Measurements from ENCODE around the gene HYKK.

The HYKK gene

GRCh38 chr15:78542647-78543046, 35.3 kb downstream of the HYKK start:
- TF ChIP-seq ZFP3 (CRISPR knock-in tag; IDR thresholded peaks at IDR 0.05) (no peak), CSRNP3 (CRISPR knock-in tag; IDR thresholded peaks at IDR 0.05) (no peak), ZFP30 (CRISPR knock-in tag; IDR thresholded peaks at IDR 0.05) (no peak), OSR1 (CRISPR knock-in tag; IDR thresholded peaks at IDR 0.05) (no peak), ISL1 (CRISPR knock-in tag; IDR thresholded peaks at IDR 0.05) (no peak), POU6F1 (CRISPR knock-in tag; IDR thresholded peaks at IDR 0.05; ENCODE audit: borderline replicate concordance, low read depth) (no peak), TSHZ2 (CRISPR knock-in tag; IDR thresholded peaks at IDR 0.05) (no peak)
- no peak for ATAC-seq

- TF ChIP-seq CSRNP3 (CRISPR knock-in tag; IDR thresholded peaks at IDR 0.05) (no peak), OSR1 (CRISPR knock-in tag; IDR thresholded peaks at IDR 0.05) (no peak), ARNTL (CRISPR knock-in tag; IDR thresholded peaks at IDR 0.05; ENCODE audit: borderline replicate concordance, low read depth) (no peak), ISL1 (CRISPR knock-in tag; IDR thresholded peaks at IDR 0.05) (no peak), ZFP3 (CRISPR knock-in tag; IDR thresholded peaks at IDR 0.05) (no peak), TSHZ2 (CRISPR knock-in tag; IDR thresholded peaks at IDR 0.05) (no peak), BACH2 (CRISPR knock-in tag; IDR thresholded peaks at IDR 0.05; ENCODE audit: borderline replicate concordance) (no peak), TCF4 (CRISPR knock-in tag; IDR thresholded peaks at IDR 0.05; ENCODE audit: borderline replicate concordance) (no peak), CSDC2 (CRISPR knock-in tag; IDR thresholded peaks at IDR 0.05) (no peak), TOX (CRISPR knock-in tag; IDR thresholded peaks at IDR 0.05; ENCODE audit: borderline replicate concordance) (no peak), GLIS3 (CRISPR knock-in tag; IDR thresholded peaks at IDR 0.05) (no peak), ESRRG (CRISPR knock-in tag; IDR thresholded peaks at IDR 0.05) (no peak), CREB5 (CRISPR knock-in tag; IDR thresholded peaks at IDR 0.05; ENCODE audit: low read depth) (no peak), POU6F1 (CRISPR knock-in tag; IDR thresholded peaks at IDR 0.05; ENCODE audit: borderline replicate concordance, low read depth) (no peak), SNAI2 (CRISPR knock-in tag; IDR thresholded peaks at IDR 0.05) (no peak), ZNF70 (CRISPR knock-in tag; IDR thresholded peaks at IDR 0.05) (no peak), PATZ1 (CRISPR knock-in tag; IDR thresholded peaks at IDR 0.05; ENCODE audit: borderline replicate concordance) (no peak), ZNF565 (CRISPR knock-in tag; conservative IDR thresholded peaks at IDR 0.05; ENCODE audit: low read depth) (no peak)
- no peak for ATAC-seq
Measured at GRCh38 chr15:78550194-78550593, 42.8 kb downstream of the HYKK start.

Measured in SK-N-SH treated with all-trans-retinoic acid at 6 μM for 48 hours (cell line).